ENCODE results near the gene PGRMC1. TPM values are rescaled to one million over a fixed set of nuclear protein-coding genes. Genes with fewer than 3 reads are reported as not detected.
"Not testable (repeated sequence)": the region's sequence is repeated elsewhere in the genome, so short reads cannot be mapped to it uniquely, and the experiment has no call there.

PGRMC1 gene
- total RNA-seq, 2 donors from 2014 or later: 22.2 to 35.0 TPM

- no peaks in the 10 kb centered on the region for H3K36me3 Mint-ChIP-seq
- no peak overlapping the region for H3K27ac Mint-ChIP-seq
- no peaks in the 10 kb centered on the region for H3K9me3 Mint-ChIP-seq
- peak in 1 of 2 donors; percentile 54 for DNase-seq (ENCODE audit: low spot score in 2 of 2)
- peak; percentile 70 to 99 for ATAC-seq
Measured at GRCh38 chrX:119273420-119274192, 37.5 kb downstream of the PGRMC1 start.

- not testable (repeated sequence) for H3K36me3 Mint-ChIP-seq; H3K27ac Mint-ChIP-seq; DNase-seq (ENCODE audit: low spot score in 2 of 2); H3K9me3 Mint-ChIP-seq; ATAC-seq
Measured at GRCh38 chrX:119282347-119282746, 46.3 kb downstream of the PGRMC1 start.

- no peaks in the 10 kb centered on the region for H3K9me3 Mint-ChIP-seq
- no peaks in the 10 kb centered on the region for H3K36me3 Mint-ChIP-seq
- ATAC-seq (no peak), DNase-seq (ENCODE audit: low spot score in 2 of 2) (no peak)
- H3K27ac Mint-ChIP-seq: no peak overlapping the region
Measured at GRCh38 chrX:119288890-119289393, 52.9 kb downstream of the PGRMC1 start.

- Mint-ChIP-seq H3K36me3 (no peaks in the 10 kb centered on the region), H3K9me3 (no peaks in the 10 kb centered on the region), H3K27ac (no peak overlapping the region)
- DNase-seq (ENCODE audit: low spot score in 2 of 2): no peak
- no peak for ATAC-seq
Measured at GRCh38 chrX:119290476-119290875, 54.4 kb downstream of the PGRMC1 start.

- not testable (repeated sequence) for DNase-seq (ENCODE audit: low spot score in 2 of 2); H3K9me3 Mint-ChIP-seq; ATAC-seq; H3K36me3 Mint-ChIP-seq; H3K27ac Mint-ChIP-seq
Measured at GRCh38 chrX:119291246-119291645, 55.2 kb downstream of the PGRMC1 start.

- no peak for DNase-seq (ENCODE audit: low spot score in 2 of 2)
Measured at GRCh38 chrX:119292445-119292844, 56.4 kb downstream of the PGRMC1 start.

More at GRCh38 chrX:119292445-119292844, 56.4 kb downstream of the PGRMC1 start:
- Mint-ChIP-seq H3K9me3 (no peaks in the 10 kb centered on the region), H3K27ac (peak overlapping the region in 1 of 2 donors; percentile 65), H3K36me3 (no peaks in the 10 kb centered on the region)
- ATAC-seq: no peak

Other genes starting within 250 kb of the PGRMC1 start
- not detected for gene CT47C1, start 163.3 kb upstream of the PGRMC1 start, total RNA-seq
- gene KIAA1210, start 108.5 kb upstream of the PGRMC1 start, total RNA-seq: not detected
- gene SLC25A43, start 163.1 kb downstream of the PGRMC1 start, total RNA-seq: 1 to 10 TPM; 1.8 to 9.2 TPM
- gene SLC25A5, start 232.2 kb downstream of the PGRMC1 start, total RNA-seq: 100 to 1,000 TPM; 598 to 874 TPM